Endothelial cell (in vitro differentiated cells): ENCODE data around the gene TBCK. TPM values are rescaled to one million over a fixed set of nuclear protein-coding genes. Genes with fewer than 3 reads are reported as not detected.
"Not testable (repeated sequence)": the region's sequence is repeated elsewhere in the genome, so short reads cannot be mapped to it uniquely, and the experiment has no call there.

Source experiments
- DNase-seq: peaks from one replicate; pipeline ENCODE4 v3.0.0; 2021; ENCODE audit warnings: low spot score
- H3K27ac Mint-ChIP-seq: one replicate; pipeline ENCODE4 v1.8.0; 2021; ENCODE audit warnings: mixed read lengths, inconsistent platforms; ENCODE audit not compliant: unreplicated experiment
- H3K27me3 Mint-ChIP-seq: one replicate; pipeline ENCODE4 v1.8.0; 2021; ENCODE audit warnings: mild to moderate bottlenecking, moderate library complexity, mixed read lengths, inconsistent platforms; ENCODE audit not compliant: unreplicated experiment
- H3K36me3 Mint-ChIP-seq: one replicate; pipeline ENCODE4 v1.8.0; 2021; ENCODE audit warnings: mild to moderate bottlenecking, low read depth, mixed read lengths, inconsistent platforms; ENCODE audit not compliant: unreplicated experiment
- H3K4me1 Mint-ChIP-seq: one replicate; pipeline ENCODE4 v1.8.0; 2021; ENCODE audit warnings: mild to moderate bottlenecking, mixed read lengths, inconsistent platforms; ENCODE audit not compliant: unreplicated experiment
- H3K4me3 Mint-ChIP-seq: one replicate; pipeline ENCODE4 v1.8.0; 2021; ENCODE audit warnings: mild to moderate bottlenecking, mixed read lengths, inconsistent platforms; ENCODE audit not compliant: unreplicated experiment
- H3K9me3 Mint-ChIP-seq: one replicate; pipeline ENCODE4 v1.8.0; 2021; ENCODE audit warnings: mixed read lengths, inconsistent platforms; ENCODE audit not compliant: unreplicated experiment
- total RNA-seq: library from RNA; stranded (reverse); fragmentation: NEBNext Ultra II Directional; extraction: Animal tissue kit (Norgen Biotek cat#: 25700); gene quantifications from one replicate; pipeline ENCODE4 v1.2.1, GENCODE V29; 2021; ENCODE audit not compliant: unreplicated experiment
- TF ChIP-seq, protein P1 (sequence below): fragments of 200-600 bp; sonication (generic); IDR thresholded peaks from one replicate; pipeline ENCODE4 v1.5.0; 2021; ENCODE audit warnings: antibody characterized with exemption; ENCODE audit not compliant: unreplicated experiment

TBCK gene
- total RNA-seq, 1 donor from 2014 or later: 48.6 TPM

- no peaks in the 10 kb centered on the region for H3K27me3 Mint-ChIP-seq
- H3K9me3 Mint-ChIP-seq: no peaks in the 10 kb centered on the region
- no peak overlapping the region for H3K27ac Mint-ChIP-seq
Measured at GRCh38 chr4:106231931-106232330, 84.1 kb downstream of the TBCK start.

DNA sequence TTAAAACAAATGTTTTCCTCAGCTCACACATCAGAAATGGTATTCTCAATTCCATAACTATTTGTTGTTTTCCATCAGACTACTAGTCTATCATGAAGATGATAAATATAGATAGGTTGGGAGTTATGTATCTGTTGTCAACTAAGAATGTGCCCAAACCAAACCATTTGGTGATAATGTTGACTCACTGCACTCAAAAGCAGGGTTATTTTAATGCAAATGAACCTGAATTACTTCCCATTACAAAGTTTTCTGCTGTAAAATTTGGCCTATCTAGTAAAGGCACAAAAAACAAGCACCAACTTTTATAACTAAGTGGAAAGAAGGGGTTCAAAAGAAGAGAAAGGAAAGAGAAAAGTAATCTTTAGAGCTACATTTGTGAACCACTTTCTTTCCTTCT is 93.5 kb downstream of the TBCK start:
- Mint-ChIP-seq H3K4me1 (no peaks in the 10 kb centered on the region), H3K27me3 (no peaks in the 10 kb centered on the region), H3K9me3 (no peaks in the 10 kb centered on the region), H3K4me3 (no peak overlapping the region), H3K36me3 (peaks cover 9% of the 10 kb centered on the region), H3K27ac (no peak overlapping the region)
- TF ChIP-seq, protein P1, sequence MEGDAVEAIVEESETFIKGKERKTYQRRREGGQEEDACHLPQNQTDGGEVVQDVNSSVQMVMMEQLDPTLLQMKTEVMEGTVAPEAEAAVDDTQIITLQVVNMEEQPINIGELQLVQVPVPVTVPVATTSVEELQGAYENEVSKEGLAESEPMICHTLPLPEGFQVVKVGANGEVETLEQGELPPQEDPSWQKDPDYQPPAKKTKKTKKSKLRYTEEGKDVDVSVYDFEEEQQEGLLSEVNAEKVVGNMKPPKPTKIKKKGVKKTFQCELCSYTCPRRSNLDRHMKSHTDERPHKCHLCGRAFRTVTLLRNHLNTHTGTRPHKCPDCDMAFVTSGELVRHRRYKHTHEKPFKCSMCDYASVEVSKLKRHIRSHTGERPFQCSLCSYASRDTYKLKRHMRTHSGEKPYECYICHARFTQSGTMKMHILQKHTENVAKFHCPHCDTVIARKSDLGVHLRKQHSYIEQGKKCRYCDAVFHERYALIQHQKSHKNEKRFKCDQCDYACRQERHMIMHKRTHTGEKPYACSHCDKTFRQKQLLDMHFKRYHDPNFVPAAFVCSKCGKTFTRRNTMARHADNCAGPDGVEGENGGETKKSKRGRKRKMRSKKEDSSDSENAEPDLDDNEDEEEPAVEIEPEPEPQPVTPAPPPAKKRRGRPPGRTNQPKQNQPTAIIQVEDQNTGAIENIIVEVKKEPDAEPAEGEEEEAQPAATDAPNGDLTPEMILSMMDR: no peak
- no peak for DNase-seq

More at GRCh38 chr4:106231931-106232330, 84.1 kb downstream of the TBCK start:
- Mint-ChIP-seq H3K36me3 (no peaks in the 10 kb centered on the region), H3K4me3 (no peak overlapping the region), H3K4me1 (no peaks in the 10 kb centered on the region)
- no peak for DNase-seq
- TF ChIP-seq, protein P1: no peak

DNA sequence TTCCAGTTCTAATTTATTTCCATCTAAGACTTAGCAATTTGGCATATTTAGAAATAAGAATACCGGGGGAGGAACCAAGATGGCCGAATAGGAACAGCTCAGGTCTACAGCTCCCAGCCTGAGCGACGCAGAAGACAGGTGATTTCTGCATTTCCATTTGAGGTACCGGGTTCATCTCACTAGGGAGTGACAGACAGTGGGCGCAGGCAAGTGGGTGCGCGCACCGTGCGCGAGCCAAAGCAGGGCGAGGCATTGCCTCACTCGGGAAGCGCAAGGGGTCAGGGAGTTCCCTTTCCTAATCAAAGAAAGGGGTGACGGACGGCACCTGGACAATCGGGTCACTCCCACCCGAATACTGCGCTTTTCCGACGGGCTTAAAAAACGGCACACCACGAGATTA is 102.7 kb downstream of the TBCK start:
- H3K4me3 Mint-ChIP-seq: not testable (repeated sequence)

GRCh38 chr4:106210021-106210420 is 106.0 kb downstream of the TBCK start:
- H3K4me1 Mint-ChIP-seq: no peaks in the 10 kb centered on the region
- no peak overlapping the region for H3K4me3 Mint-ChIP-seq
- TF ChIP-seq, protein P1: no peak
- H3K27ac Mint-ChIP-seq: no peak overlapping the region
- no peak for DNase-seq
- H3K27me3 Mint-ChIP-seq: peaks cover 1% of the 10 kb centered on the region
- H3K36me3 Mint-ChIP-seq: peaks cover 3% of the 10 kb centered on the region
- H3K9me3 Mint-ChIP-seq: no peaks in the 10 kb centered on the region

More for the DNA sequence above, 102.7 kb downstream of the TBCK start:
- H3K27ac Mint-ChIP-seq, H3K4me1 Mint-ChIP-seq, DNase-seq, H3K27me3 Mint-ChIP-seq, H3K36me3 Mint-ChIP-seq, H3K9me3 Mint-ChIP-seq: not testable (repeated sequence)

DNA sequence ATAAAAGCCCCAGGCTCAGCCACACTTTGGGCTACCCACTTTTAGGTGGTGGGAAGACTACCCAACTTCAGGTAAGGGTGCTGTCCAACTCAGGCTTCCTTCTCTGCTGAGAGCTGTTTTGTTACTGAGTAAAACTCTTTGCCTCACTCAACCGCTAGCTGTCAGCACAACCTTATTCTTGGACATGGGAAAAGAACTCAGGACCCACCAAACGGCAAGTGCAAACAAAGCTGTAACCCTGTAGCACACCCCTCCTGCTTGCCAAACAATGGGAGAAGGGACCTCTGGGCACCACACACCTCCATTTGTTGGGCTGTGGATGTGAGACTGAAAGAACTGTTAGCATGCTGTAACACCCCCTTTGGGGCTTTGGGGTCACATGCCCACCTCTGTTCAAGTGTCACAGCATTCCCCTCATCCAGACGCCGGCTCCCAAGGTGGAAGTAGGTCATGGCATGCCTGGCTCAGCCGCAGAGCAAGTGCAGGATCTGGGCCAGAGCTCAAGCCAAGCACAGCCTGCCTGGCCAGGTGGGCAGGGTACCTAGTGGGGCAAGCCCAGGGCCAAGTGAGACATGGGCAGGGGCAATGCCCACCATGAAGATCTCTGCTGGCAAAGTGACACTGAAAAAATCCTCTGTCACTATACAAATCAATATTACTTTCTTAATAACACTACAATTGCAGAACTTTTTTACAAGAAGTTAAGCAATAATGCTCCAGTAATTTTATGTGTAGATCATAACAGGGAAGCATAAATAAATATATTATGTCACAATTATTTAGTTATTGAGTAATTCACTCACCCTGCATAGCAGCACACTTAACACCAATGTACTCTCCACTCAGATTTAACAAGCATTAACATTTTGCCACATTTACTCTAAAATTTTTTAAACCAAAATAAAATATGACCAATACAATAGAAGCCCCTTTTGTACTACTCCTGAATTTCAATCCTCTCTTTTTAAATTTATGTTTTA is 107.2 kb downstream of the TBCK start:
- Mint-ChIP-seq H3K27me3 (peaks cover 1% of the 10 kb centered on the region), H3K27ac (no peak overlapping the region), H3K4me1 (no peaks in the 10 kb centered on the region), H3K4me3 (no peak overlapping the region), H3K9me3 (no peaks in the 10 kb centered on the region), H3K36me3 (peaks cover 3% of the 10 kb centered on the region)
- DNase-seq: no peak
- TF ChIP-seq, protein P1: no peak
